Sigmoid colon (tissue), 4 donors: ENCODE results near the gene BET1.

Experiments
- CTCF ChIP-seq, 4 experiments: fragments of 450-650 bp in 3 of 4; fragments of 200-600 bp in 1 of 4; IDR thresholded peaks; one replicate each; pipeline ENCODE4 v1.5.1; 2016 to 2019; ENCODE audit warnings: antibody characterized with exemption in 4 of 4, mild to moderate bottlenecking in 3 of 4, moderate library complexity in 2 of 4
- POLR2A ChIP-seq, 2 donors: fragments of 450-650 bp; IDR thresholded peaks; one replicate each; pipeline ENCODE4 v1.6.1; 2016; ENCODE audit warnings: antibody characterized with exemption in 2 of 2, mild to moderate bottlenecking in 2 of 2, moderate library complexity in 2 of 2
- POLR2AphosphoS5 ChIP-seq, 4 donors: sonication (generic); formaldehyde crosslinking; IDR thresholded peaks; one replicate each; pipeline ENCODE4 v1.6.1; 2017; ENCODE audit warnings: antibody characterized with exemption in 4 of 4

- TF ChIP-seq POLR2AphosphoS5 (IDR thresholded peaks at IDR 0.05) (no peak), POLR2A (IDR thresholded peaks at IDR 0.05) (no peak), CTCF (IDR thresholded peaks at IDR 0.05) (no peak)
These were observed 43.2 kb downstream of the BET1 start for GRCh38 chr7:93960986-93961385.
